SK-N-SH (cell line): ENCODE data around the gene JMJD8. TPM values are rescaled to one million over a fixed set of nuclear protein-coding genes. Genes with fewer than 3 reads are reported as not detected.
A peak's percentile ranks its signal among the peaks of the same experiment; 100 is the strongest.

Experiments used
- CTCF ChIA-PET: fragments of 300-600, 350-600 bp; formaldehyde crosslinking; extraction: SDS; loops from one replicate; lab custom pipeline; 2021; lab: Yijun Ruan, JAX
- POLR2A ChIA-PET: fragments of 350-600 bp; sonication (Branson Sonifier 250); formaldehyde crosslinking; extraction: SDS; loops from one replicate; lab custom pipeline; 2020; ENCODE audit warnings: antibody characterized with exemption, inconsistent platforms; lab: Yijun Ruan, JAX
- DNase-seq: peaks from one replicate; pipeline ENCODE4 v3.0.0; 2012
- H2AFZ ChIP-seq: fragments of 200-600 bp; sonication (generic); 2 replicates; pipeline ENCODE4 v1.8.1; 2016; ENCODE audit warnings: antibody characterized with exemption, mild to moderate bottlenecking, low read depth
- H3F3A ChIP-seq: fragments of 200-600 bp; sonication (generic); replicated peaks from 2 replicates; pipeline ENCODE3; 2016; ENCODE audit warnings: antibody characterized with exemption, mild to moderate bottlenecking; ENCODE audit not compliant: insufficient read depth
- H3K27ac ChIP-seq, 2 experiments: fragments of 200-500 bp in 1 of 2; fragments of 200-600 bp in 1 of 2; sonication (Bioruptor generic) in 1 of 2; sonication (generic), shearing (Covaris generic) in 1 of 2; 2 replicates each; pipeline versions ENCODE4 v1.5.1 to v1.6.1; 2014 to 2016; ENCODE audit warnings: low read depth in 2 of 2, inconsistent platforms in 1 of 2, low read length in 1 of 2, mild to moderate bottlenecking in 1 of 2, mixed read lengths in 1 of 2
- H3K27me3 ChIP-seq: fragments of 200-600 bp; sonication (generic), shearing (Covaris generic); 2 replicates; pipeline ENCODE4 v1.6.1; 2016; ENCODE audit warnings: mixed run types; ENCODE audit not compliant: insufficient read depth
- H3K36me3 ChIP-seq, 2 experiments: fragments of 200-500 bp in 1 of 2; fragments of 200-600 bp in 1 of 2; sonication (Bioruptor generic) in 1 of 2; sonication (generic) in 1 of 2; replicated peaks in 1 of 2; 2 replicates each; pipeline versions ENCODE3 to v1.5.1; 2014 to 2016; ENCODE audit warnings: low read length in 1 of 2, mild to moderate bottlenecking in 1 of 2; ENCODE audit not compliant: insufficient read depth in 2 of 2, control insufficient read depth in 1 of 2
- H3K4me1 ChIP-seq, 2 experiments: fragments of 200-500 bp in 1 of 2; fragments of 200-600 bp in 1 of 2; sonication (Bioruptor generic) in 1 of 2; sonication (generic), shearing (Covaris generic) in 1 of 2; 2 replicates each; pipeline versions ENCODE4 v1.5.1 to v1.6.1; 2014 to 2016; ENCODE audit warnings: low read depth in 1 of 2, low read length in 1 of 2, mixed run types in 1 of 2; ENCODE audit not compliant: insufficient read depth in 2 of 2, control insufficient read depth in 1 of 2
- H3K4me2 ChIP-seq: fragments of 200-600 bp; sonication (generic), shearing (Covaris generic); 2 replicates; pipeline ENCODE4 v1.6.1; 2017; ENCODE audit warnings: mixed run types
- H3K4me3 ChIP-seq, 2 experiments: fragments of 200-500 bp in 1 of 2; fragments of 200-600 bp in 1 of 2; sonication (Bioruptor generic) in 1 of 2; sonication (generic), shearing (Covaris generic) in 1 of 2; 2 replicates each; pipeline versions ENCODE4 v1.5.1 to v1.8.1; 2014 to 2016; ENCODE audit warnings: low read depth in 2 of 2, inconsistent platforms in 1 of 2, low read length in 1 of 2, mild to moderate bottlenecking in 1 of 2, mixed read lengths in 1 of 2, moderate library complexity in 1 of 2
- H3K79me2 ChIP-seq: fragments of 200-600 bp; sonication (generic); 2 replicates; pipeline ENCODE4 v1.8.1; 2017; ENCODE audit warnings: mild to moderate bottlenecking; ENCODE audit not compliant: insufficient read depth
- H3K9ac ChIP-seq: fragments of 200-600 bp; sonication (generic); 2 replicates; pipeline ENCODE4 v1.6.1; 2017; ENCODE audit warnings: mixed run types
- H3K9me2 ChIP-seq: fragments of 200-600 bp; sonication (generic); 2 replicates; pipeline ENCODE4 v1.6.1; 2017; ENCODE audit warnings: mixed run types
- H3K9me3 ChIP-seq: fragments of 200-600 bp; sonication (generic); 2 replicates; pipeline ENCODE4 v1.6.1; 2017; ENCODE audit warnings: mixed run types, mild to moderate bottlenecking, moderate library complexity
- H4K20me1 ChIP-seq: fragments of 200-600 bp; sonication (generic); 2 replicates; pipeline ENCODE4 v1.6.1; 2017; ENCODE audit warnings: mild to moderate bottlenecking, mixed run types; ENCODE audit not compliant: insufficient read depth
- CTCF ChIP-seq: fragments of 200-600 bp; sonication (generic); IDR thresholded peaks from 2 replicates; pipeline ENCODE4 v1.6.1; 2017; ENCODE audit warnings: antibody characterized with exemption, mild to moderate bottlenecking, moderate library complexity
- ELF1 ChIP-seq: IDR thresholded peaks from 2 replicates; pipeline ENCODE4 v1.4.0; 2012
- EP300 ChIP-seq, 2 experiments: IDR thresholded peaks; 2 replicates each; pipeline versions ENCODE4 v1.4.0 to v1.6.1; 2012; ENCODE audit warnings: borderline replicate concordance in 1 of 2, low read depth in 1 of 2, low read length in 1 of 2
- EZH2phosphoT487 ChIP-seq: fragments of 200-600 bp; sonication (generic); IDR thresholded peaks from 2 replicates; pipeline ENCODE4 v1.6.1; 2017; ENCODE audit warnings: low read depth, mixed run types, mild to moderate bottlenecking, antibody characterized with exemption, moderate library complexity, borderline replicate concordance
- FOSL2 ChIP-seq: IDR thresholded peaks from 2 replicates; pipeline ENCODE4 v1.4.0; 2012; ENCODE audit warnings: low read depth, mild to moderate bottlenecking, moderate library complexity, borderline replicate concordance
- FOXJ3 ChIP-seq: sonication (generic); formaldehyde crosslinking; IDR thresholded peaks from 2 replicates; pipeline ENCODE4 v1.5.1; 2020; ENCODE audit warnings: mild to moderate bottlenecking, missing genetic modification reagents
- GABPA ChIP-seq: IDR thresholded peaks from 2 replicates; pipeline ENCODE4 v1.4.0; 2012; ENCODE audit warnings: low read depth, mild to moderate bottlenecking
- GATA2 ChIP-seq: sonication (generic); formaldehyde crosslinking; IDR thresholded peaks from 2 replicates; pipeline ENCODE4 v1.5.0; 2020; ENCODE audit warnings: mild to moderate bottlenecking, missing genetic modification reagents
- IRF3 ChIP-seq: fragments of 150-350 bp; IDR thresholded peaks from 2 replicates; pipeline ENCODE4 v1.6.1; 2016; ENCODE audit warnings: mild to moderate bottlenecking, low read depth, low read length
- JUND ChIP-seq: IDR thresholded peaks from 2 replicates; pipeline ENCODE4 v1.4.0; 2012
- MAX ChIP-seq: IDR thresholded peaks from 2 replicates; pipeline ENCODE4 v1.4.0; 2012; ENCODE audit warnings: low read depth
- MEF2A ChIP-seq: IDR thresholded peaks from 2 replicates; pipeline ENCODE4 v1.4.0; 2012; ENCODE audit warnings: low read depth, borderline replicate concordance
- MXI1 ChIP-seq: IDR thresholded peaks from 2 replicates; pipeline ENCODE4 v1.6.1; 2012; ENCODE audit warnings: mild to moderate bottlenecking, low read depth, low read length, improper control_type of control experiment
- NFIC ChIP-seq: IDR thresholded peaks from 2 replicates; pipeline ENCODE4 v1.4.0; 2012; ENCODE audit warnings: borderline replicate concordance
- NRF1 ChIP-seq: IDR thresholded peaks from 2 replicates; pipeline ENCODE4 v1.6.1; 2012; ENCODE audit warnings: low read depth, mild to moderate bottlenecking, low read length
- PBX3 ChIP-seq: IDR thresholded peaks from 2 replicates; pipeline ENCODE4; 2012
- POLR2AphosphoS5 ChIP-seq: IDR thresholded peaks from 2 replicates; pipeline ENCODE4 v1.6.1; 2012; ENCODE audit warnings: low read depth, low read length
- RAD21 ChIP-seq: IDR thresholded peaks from 2 replicates; pipeline ENCODE4 v1.6.1; 2012; ENCODE audit warnings: mild to moderate bottlenecking, low read length
- RCOR1 ChIP-seq: fragments of 150-350 bp; IDR thresholded peaks from 2 replicates; pipeline ENCODE4 v1.6.1; 2017; ENCODE audit warnings: antibody characterized with exemption, low read length
- RFX5 ChIP-seq: IDR thresholded peaks from 2 replicates; pipeline ENCODE4 v1.6.1; 2012; ENCODE audit warnings: mild to moderate bottlenecking, improper control_type of control experiment, low read length
- RXRA ChIP-seq: IDR thresholded peaks from 2 replicates; pipeline ENCODE4 v1.4.0; 2012; ENCODE audit warnings: low read depth, mild to moderate bottlenecking, borderline replicate concordance
- SMC3 ChIP-seq: IDR thresholded peaks from 2 replicates; pipeline ENCODE4 v1.6.1; 2012; ENCODE audit warnings: low read depth, low read length, improper control_type of control experiment
- TAF1 ChIP-seq: IDR thresholded peaks from 2 replicates; pipeline ENCODE4 v1.6.1; 2012; ENCODE audit warnings: low read depth, mild to moderate bottlenecking, low read length, moderate library complexity, borderline replicate concordance
- TEAD4 ChIP-seq: IDR thresholded peaks from 2 replicates; pipeline ENCODE4 v1.4.0; 2012; ENCODE audit warnings: mild to moderate bottlenecking, borderline replicate concordance; ENCODE audit not compliant: insufficient read depth
- USF1 ChIP-seq: IDR thresholded peaks from 2 replicates; pipeline ENCODE4 v1.4.0; 2012; ENCODE audit warnings: low read depth, borderline replicate concordance
- YY1 ChIP-seq: IDR thresholded peaks from 2 replicates; pipeline ENCODE4 v1.4.0; 2012; ENCODE audit warnings: low read depth, mild to moderate bottlenecking
- ZBTB33 ChIP-seq: IDR thresholded peaks from 2 replicates; pipeline ENCODE4 v1.4.0; 2012; ENCODE audit warnings: low read depth, borderline replicate concordance
- WGBS: methylation state at CpG from one replicate; pipeline ENCODE4 v1.1.6; 2017; ENCODE audit warnings: low lambda C conversion rate; 5-methylcytosine and 5-hydroxymethylcytosine counted together
- polyA plus RNA-seq, 3 experiments: library from polyadenylated mRNA; depleted of rRNA; stranded (reverse); fragments of >200 nt; gene quantifications; 2 replicates each; pipeline ENCODE4 v1.2.3, GENCODE V29; 2012

Gene JMJD8
- polyA plus RNA-seq, 1 of the 3 experiments (the other 2 are of a cell fraction) = 67.0 TPM

GRCh38 chr16:720447-720989 is 36.4 kb upstream of the JMJD8 start:
- H3K36me3 ChIP-seq = peaks cover 0 to 6% of the 10 kb centered on the region in 2 experiments
- peaks cover 2% of the 10 kb centered on the region; the same call in 1 of the 2 replicates for H3K79me2 ChIP-seq
- H3F3A ChIP-seq = peaks cover 24% of the 10 kb centered on the region
- H4K20me1 ChIP-seq = peaks cover 24% of the 10 kb centered on the region; the same call in 1 of the 2 replicates
- H3K4me2 ChIP-seq = peak overlapping the region; percentile 100
- H3K27ac ChIP-seq = peak overlapping the region; percentile 91 to 99
- H3K4me3 ChIP-seq = peak overlapping the region; percentile 86 to 89
- DNase-seq = peak; percentile 89
- H3K27me3 ChIP-seq = no peaks in the 10 kb centered on the region
- ChIA-PET POLR2A (interaction anchor here (0.9 to 3.8 kb wide), 13 partner anchors 9 to 67 kb away, joined by 3 to 19 read pairs (median 4); partner anchors contain the start of genes CHTF18, JMJD8, RPUSD1 and STUB1), CTCF (interaction anchor here (0.7 to 22.4 kb wide), 11 partner anchors 7 to 382 kb away, joined by 3 to 358 read pairs (median 5); partner anchors contain the start of genes ANTKMT, CCDC78, CIAO3 and FBXL16)
- 2% methylated on average over 24 of the region's 38 CpGs for WGBS
- peak overlapping the region; percentile 85 for H3K9ac ChIP-seq
- H3K9me2 ChIP-seq = no peaks in the 10 kb centered on the region
- H2AFZ ChIP-seq = 0 out of 2 replicates have a peak overlapping the region, but pooled peaks have one; percentile 46
- no peaks in the 10 kb centered on the region for H3K9me3 ChIP-seq
- peaks cover 8 to 47% of the 10 kb centered on the region in 2 experiments; a peak in 3 of 4 replicates for H3K4me1 ChIP-seq
- TF ChIP-seq NRF1 (no peak), YY1 (peak; percentile 59; the same call in 1 of the 2 replicates), SMC3 (no peak), EP300 (IDR thresholded peaks at IDR 0.05; ENCODE audit: borderline replicate concordance in 1 of 2, low read depth in 1 of 2, low read length in 1 of 2) (no peak), USF1 (no peak), TAF1 (peak; percentile 59), MXI1 (peak; percentile 68), FOSL2 (no peak), PBX3 (peak; percentile 47; the same call in 1 of the 2 replicates), ELF1 (no peak; the same call in 1 of the 2 replicates), CTCF (peak; percentile 43), NFIC (no peak), MEF2A (no peak), EZH2phosphoT487 (no peak), MAX (peak; percentile 38), JUND (0 out of 2 replicates have a peak, but pooled peaks have one; percentile 2), ZBTB33 (no peak), RXRA (no peak), RFX5 (no peak), IRF3 (no peak), RAD21 (peak; percentile 5; the same call in 1 of the 2 replicates), FOXJ3 (CRISPR knock-in tag) (no peak), POLR2AphosphoS5 (peak; percentile 67; the same call in 1 of the 2 replicates), RCOR1 (peak; percentile 58; the same call in 1 of the 2 replicates), GABPA (no peak), GATA2 (CRISPR knock-in tag) (no peak), TEAD4 (no peak)
